ENCODE results near the gene SAP30L.

- TF ChIP-seq, protein P1, sequence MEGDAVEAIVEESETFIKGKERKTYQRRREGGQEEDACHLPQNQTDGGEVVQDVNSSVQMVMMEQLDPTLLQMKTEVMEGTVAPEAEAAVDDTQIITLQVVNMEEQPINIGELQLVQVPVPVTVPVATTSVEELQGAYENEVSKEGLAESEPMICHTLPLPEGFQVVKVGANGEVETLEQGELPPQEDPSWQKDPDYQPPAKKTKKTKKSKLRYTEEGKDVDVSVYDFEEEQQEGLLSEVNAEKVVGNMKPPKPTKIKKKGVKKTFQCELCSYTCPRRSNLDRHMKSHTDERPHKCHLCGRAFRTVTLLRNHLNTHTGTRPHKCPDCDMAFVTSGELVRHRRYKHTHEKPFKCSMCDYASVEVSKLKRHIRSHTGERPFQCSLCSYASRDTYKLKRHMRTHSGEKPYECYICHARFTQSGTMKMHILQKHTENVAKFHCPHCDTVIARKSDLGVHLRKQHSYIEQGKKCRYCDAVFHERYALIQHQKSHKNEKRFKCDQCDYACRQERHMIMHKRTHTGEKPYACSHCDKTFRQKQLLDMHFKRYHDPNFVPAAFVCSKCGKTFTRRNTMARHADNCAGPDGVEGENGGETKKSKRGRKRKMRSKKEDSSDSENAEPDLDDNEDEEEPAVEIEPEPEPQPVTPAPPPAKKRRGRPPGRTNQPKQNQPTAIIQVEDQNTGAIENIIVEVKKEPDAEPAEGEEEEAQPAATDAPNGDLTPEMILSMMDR (conservative IDR thresholded peaks at IDR 0.05 in 1 of 2, IDR thresholded peaks at IDR 0.05 in 1 of 2; ENCODE audit: low read depth in 1 of 2, low read length in 2 of 2) = no peak
- no peak for TF ChIP-seq EZH2 (IDR thresholded peaks at IDR 0.05; ENCODE audit: low read length, missing control alignments)
Observed at GRCh38 chr5:154406231-154406630, 39.6 kb upstream of the SAP30L start.
